Stimulated activated CD8-positive, alpha-beta memory T cell treated with anti-CD3 and anti-CD28 coated beads, Interleukin-2, amount 100 ng/mL, for 1 hour (primary cell): Measurements from ENCODE around the gene MS4A12.
"Not testable (repeated sequence)": the region's sequence is repeated elsewhere in the genome, so short reads cannot be mapped to it uniquely, and the experiment has no call there.

ENCODE experiments used
- DNase-seq, 2 donors: peaks; one replicate each; pipeline ENCODE4 v3.0.0-alpha.2; 2020; ENCODE audit warnings: low read depth in 2 of 2

The MS4A12 gene

DNA sequence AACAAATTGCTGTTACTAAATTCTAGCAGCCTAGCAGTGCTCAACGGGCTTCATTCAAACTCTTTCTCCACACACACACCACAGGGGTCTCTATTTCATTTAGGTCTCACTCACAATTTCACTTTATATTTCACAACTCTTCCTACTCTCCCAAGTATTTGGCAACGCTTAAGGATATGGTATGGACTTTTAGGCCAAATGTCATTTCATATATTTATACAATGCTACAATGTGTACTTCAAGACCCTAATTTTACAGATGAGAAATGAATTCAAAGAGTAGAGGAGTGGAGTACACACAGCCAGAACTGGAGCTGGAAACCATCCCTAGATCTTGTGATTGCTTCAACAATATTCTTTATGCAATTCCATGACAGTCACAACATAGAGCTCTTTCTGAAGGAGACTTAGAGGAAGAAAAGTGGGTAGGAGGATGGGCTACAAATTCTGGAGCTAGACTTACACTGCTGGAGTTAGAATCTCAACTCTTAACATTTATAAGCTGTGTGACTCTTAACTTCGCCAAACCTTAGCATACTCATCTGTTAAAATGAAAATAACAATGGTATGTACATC lies 20.2 kb downstream of the MS4A12 start:
- no peak for DNase-seq

DNA sequence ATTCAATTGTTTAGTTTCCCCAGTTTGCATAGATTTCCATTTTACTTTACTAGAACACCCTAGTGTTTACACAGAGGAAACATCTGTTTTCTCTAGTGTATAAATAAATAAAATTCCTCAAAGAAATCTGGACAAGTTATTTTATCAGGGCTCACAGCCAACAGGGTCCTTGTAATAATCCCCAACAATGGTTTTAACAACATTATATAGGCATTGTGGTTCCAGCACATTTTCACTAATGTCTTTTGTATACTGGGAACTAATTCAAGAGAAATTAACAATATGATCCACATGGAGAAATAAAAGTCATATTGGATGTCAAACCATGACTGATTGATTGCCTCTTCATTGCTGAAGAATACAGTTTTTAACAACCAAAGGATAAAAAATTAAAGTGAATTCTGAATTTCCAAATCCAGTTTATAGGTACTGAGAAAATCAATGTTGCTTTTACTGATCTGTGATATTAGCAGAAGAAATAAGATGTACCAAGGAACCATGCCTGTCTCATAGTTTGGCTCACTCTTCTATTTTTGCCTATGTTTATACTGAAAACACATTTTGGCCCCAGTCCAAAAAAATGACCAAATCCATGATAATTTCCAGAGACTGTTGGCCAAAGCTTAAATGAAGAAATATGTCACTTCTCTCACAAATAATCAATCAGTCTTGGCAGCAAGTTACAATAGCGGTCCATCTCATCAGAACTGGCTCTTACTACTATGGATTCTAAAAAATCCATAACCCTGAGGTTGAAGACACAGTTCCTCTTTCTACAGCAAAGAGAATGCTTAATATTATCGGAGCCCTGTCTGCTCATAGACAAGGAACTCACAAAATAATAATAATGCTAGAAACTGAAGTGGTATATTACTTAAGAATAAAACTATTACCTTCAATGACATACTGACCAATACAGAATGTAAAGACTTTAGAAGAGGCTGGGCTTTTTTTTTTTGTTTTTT lies 21.2 kb downstream of the MS4A12 start:
- DNase-seq = no peak

DNA sequence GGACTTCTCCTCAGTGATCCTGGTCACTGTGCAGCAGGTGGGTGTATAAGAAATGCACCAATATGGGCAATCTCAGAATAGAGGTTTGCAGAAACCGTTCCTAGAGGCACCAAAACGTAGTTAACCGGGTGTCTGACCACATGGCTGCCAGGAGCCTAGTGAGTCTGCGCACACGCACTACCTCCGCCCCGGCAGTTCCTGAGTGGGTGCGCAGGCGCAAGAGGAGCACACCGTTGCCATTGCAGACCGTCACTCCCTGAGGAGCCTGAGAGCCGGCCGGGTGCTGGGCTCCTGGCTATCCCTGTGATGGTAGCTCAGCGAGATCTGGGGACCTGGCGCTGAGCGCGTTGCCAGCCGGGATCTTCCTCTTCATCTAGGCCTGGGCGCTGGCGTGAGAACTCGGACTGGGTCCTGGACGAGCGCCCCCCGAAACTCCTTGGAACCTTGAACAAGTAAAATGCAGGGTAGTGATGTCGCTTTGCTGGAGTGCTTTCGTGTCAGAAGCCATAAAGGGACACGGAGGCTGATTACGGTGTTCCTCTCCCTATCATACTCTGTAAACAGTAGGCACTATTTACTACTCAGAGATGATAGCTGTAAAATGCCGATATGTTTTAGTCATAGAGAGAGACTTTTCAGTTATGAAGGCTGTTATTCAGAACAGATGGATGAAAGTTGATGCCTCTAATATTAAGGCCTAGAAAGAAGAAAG lies 22.7 kb downstream of the MS4A12 start, which contains the start of gene MS4A13:
Gene MS4A13, plus strand, starts transcription at position 249 of the 712 bp plus-strand sequence. CDS start 2,692 bp downstream, outside the sequence.
- DNase-seq = no peak

DNA sequence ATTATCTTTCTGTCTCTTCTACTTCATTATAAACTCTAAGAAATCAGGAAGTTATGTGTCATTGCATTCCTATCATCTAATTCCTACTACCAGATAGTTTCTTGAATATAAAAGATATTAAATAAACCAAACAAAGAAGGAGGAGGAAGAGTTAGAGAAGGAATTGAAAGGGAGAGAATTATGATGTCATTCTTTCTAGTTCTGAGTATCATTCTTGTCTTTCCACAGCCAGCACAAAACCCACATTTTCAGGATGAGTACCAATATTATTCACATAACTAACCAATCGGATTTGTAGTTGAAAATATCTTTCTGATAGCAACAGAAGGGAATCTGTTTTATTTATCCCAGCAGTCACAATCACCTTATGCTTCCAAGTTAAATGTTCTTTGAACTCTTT lies 35.9 kb downstream of the MS4A12 start:
- no peak for DNase-seq

DNA sequence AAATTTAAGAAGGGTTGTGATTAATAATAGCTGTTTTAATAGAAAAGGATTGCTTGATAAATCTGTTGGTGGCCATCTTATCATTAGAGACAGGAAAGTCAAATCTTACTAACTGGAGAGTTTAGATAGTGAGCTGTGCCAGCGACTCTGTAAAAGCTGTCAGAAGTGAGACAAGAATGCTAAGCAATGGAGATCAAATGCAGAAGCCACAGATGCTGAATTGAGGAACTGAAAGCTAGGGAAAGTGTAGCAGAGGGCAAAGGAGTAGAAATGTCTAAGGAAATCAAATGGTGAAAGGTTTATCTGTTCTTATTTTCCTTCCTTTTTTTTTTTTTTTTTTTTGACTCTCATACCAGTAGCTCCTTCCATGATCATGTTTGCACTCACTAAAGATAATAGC lies 36.4 kb downstream of the MS4A12 start:
- no peak for DNase-seq

DNA sequence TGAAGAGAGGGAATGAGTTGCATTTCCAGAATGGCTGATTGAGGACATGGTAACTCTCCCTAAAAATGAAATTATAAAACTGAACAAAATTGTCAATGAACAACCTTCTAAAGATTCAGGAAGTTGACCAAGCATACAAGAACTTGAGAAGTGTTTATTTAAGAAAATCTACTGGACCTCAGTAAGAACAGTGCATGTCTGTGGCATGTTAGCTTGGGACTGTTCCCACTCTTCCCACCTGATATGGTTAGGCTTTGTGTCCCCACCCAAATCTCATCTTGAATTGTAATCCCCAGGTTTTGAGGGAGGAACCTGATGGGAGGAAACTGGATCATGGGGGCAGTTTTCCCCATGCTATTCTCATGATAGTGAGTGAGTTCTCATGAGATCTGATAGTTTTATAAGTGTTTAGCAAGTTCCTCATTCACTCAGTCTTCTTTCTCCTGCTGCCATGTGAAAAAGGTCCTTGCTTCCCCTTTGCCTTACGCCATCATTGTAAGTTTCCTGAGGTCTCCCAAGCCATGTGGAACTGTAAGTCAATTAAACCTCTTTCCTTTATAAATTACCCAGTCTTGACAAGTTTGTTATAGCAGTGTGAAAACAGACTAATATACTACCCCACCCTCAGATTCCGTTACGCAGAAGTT lies 38.0 kb downstream of the MS4A12 start:
- DNase-seq = no peak

DNA sequence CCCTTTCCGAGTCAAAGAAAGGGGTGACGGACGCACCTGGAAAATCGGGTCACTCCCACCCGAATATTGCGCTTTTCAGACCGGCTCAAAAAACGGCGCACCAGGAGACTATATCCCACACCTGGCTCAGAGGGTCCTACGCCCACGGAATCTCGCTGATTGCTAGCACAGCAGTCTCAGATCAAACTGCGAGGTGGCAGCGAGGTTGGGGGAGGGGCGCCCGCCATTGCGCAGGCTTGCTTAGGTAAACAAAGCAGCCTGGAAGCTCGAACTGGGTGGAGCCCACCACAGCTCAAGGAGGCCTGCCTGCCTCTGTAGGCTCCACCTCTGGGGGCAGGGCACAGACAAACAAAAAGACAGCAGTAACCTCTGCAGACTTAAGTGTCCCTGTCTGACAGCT lies 39.8 kb downstream of the MS4A12 start:
- not testable (repeated sequence) for DNase-seq

DNA sequence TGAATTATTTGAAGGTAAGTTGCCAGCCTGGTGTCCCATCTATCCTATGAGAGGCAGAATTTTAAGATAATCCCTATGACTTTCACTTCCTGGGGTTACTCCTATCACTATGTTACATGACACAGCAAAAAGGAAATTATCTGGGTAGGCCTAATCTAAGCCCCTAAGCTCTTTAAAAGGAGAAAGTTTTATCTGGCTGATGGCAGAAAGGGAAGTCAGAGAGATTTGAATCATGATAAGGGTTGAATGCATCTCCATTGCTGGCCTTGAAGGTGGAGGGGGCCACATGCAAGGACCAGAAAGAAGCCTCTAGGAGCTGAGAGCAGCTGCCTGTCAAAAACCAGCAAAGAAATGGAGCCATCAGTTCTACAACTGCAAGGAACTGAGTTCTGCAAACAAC lies 46.0 kb downstream of the MS4A12 start:
- not testable (repeated sequence) for DNase-seq

DNA sequence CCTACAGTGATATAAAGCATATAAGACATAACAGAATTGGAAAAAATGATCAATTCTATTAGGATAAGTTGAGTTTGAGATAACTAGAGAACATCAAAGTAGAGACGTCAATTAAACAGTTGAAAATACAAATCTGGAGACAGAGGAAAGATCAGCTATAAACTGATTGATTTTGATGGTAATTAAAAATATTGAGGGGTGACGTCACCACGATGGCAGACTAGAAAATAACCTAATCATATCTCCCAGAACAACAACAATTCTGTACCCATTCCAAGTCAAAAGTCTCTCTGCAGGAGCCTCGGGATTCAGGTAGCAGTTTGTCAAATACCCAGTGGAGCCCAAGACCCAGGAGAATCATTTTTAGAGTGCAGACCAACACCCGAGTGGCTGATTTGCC lies 51.5 kb downstream of the MS4A12 start:
- DNase-seq = no peak
